K562 (cell line): ENCODE data around the gene FKBP2. TPM values are rescaled to one million over a fixed set of nuclear protein-coding genes. Genes with fewer than 3 reads are reported as not detected.

Experiments
- ATAC-seq: fragments of 200-7000 bp; cut with Tn5 transposase; 3 replicates; pipeline ENCODE4 v1.9.1; 2020; ENCODE audit warnings: moderate library complexity
- BruUV-seq: library from RNA; stranded (reverse); fragments of 400-500 nt; replicated peaks from 2 replicates; lab custom pipeline; 2021; lab: Mats Ljungman, UMichigan
- CTCF ChIA-PET: fragments of 300-600 bp; formaldehyde crosslinking; extraction: SDS; loops from one replicate; lab custom pipeline; 2021; ENCODE audit warnings: low intra/inter-chr PET ratio; lab: Yijun Ruan, JAX
- POLR2A ChIA-PET: fragments of 300-600, 350-650 bp; sonication (Branson Sonifier 250); formaldehyde crosslinking; extraction: SDS; loops from one replicate; lab custom pipeline; 2021; ENCODE audit warnings: antibody characterized with exemption, inconsistent platforms; lab: Yijun Ruan, JAX
- DNase-seq, 4 experiments: peaks; one replicate each; pipeline versions ENCODE4 v3.0.0 to v3.0.0-alpha.2; 2011 to 2018; ENCODE audit warnings: low spot score in 3 of 4, mixed read lengths in 3 of 4; ENCODE audit errors: extremely low read depth in 1 of 4
- FAIRE-seq: peaks from 2 replicates; lab custom pipeline; 2011; peaks lifted over from hg19 to GRCh38; lab: Jason Lieb, UNC
- H2AFZ ChIP-seq: 2 replicates; pipeline ENCODE4 v1.6.0; 2011; ENCODE audit warnings: low read depth, low read length, control low read depth, inconsistent platforms
- H3K27ac ChIP-seq: fragments of 200-600 bp; 3 replicates; pipeline ENCODE4 v1.8.0; 2011; ENCODE audit warnings: low read depth, mild to moderate bottlenecking, control low read depth, inconsistent platforms, low read length, moderate library complexity, mixed read lengths; ENCODE audit errors: extremely low read depth
- H3K27me3 ChIP-seq, 2 experiments: fragments of 300-600 bp in 1 of 2; 2 replicates in 1 of 2; 3 replicates in 1 of 2; pipeline versions ENCODE4 v1.6.0 to v1.8.0; 2011; ENCODE audit warnings: inconsistent platforms in 2 of 2, low read length in 2 of 2, mild to moderate bottlenecking in 1 of 2, mixed read lengths in 1 of 2, moderate library complexity in 1 of 2; ENCODE audit not compliant: control insufficient read depth in 2 of 2, insufficient read depth in 2 of 2
- H3K36me3 ChIP-seq: fragments of 300-600 bp; 3 replicates; pipeline ENCODE4 v1.8.0; 2011; ENCODE audit warnings: mild to moderate bottlenecking, low read length, inconsistent platforms; ENCODE audit not compliant: control insufficient read depth, insufficient read depth
- H3K4me1 ChIP-seq, 2 experiments: fragments of 200-600 bp in 1 of 2; replicated peaks in 1 of 2; 2 replicates in 1 of 2; 3 replicates in 1 of 2; pipeline versions ENCODE4 v1.5.1 to v1.8.0; 2011; ENCODE audit warnings: inconsistent platforms in 2 of 2, low read length in 2 of 2, mild to moderate bottlenecking in 1 of 2, mixed read lengths in 1 of 2, moderate library complexity in 1 of 2; ENCODE audit not compliant: control insufficient read depth in 2 of 2, insufficient read depth in 2 of 2
- H3K4me2 ChIP-seq: 2 replicates; pipeline ENCODE4 v1.6.1; 2011; ENCODE audit warnings: low read length, control low read depth, inconsistent platforms, mixed read lengths; ENCODE audit not compliant: insufficient read depth
- H3K4me3 ChIP-seq: fragments of 200-600 bp; sonication (generic), shearing (Covaris generic); 2 replicates; pipeline ENCODE4 v1.5.1; 2016; ENCODE audit warnings: control low read depth, inconsistent platforms
- H3K79me2 ChIP-seq: fragments of 200-600 bp; 3 replicates; pipeline ENCODE4 v1.8.0; 2011; ENCODE audit warnings: low read length, inconsistent platforms; ENCODE audit not compliant: control insufficient read depth, insufficient read depth
- H3K9ac ChIP-seq, 2 experiments: 2 replicates each; pipeline versions ENCODE4 v1.6.0 to v1.6.1; 2011; ENCODE audit warnings: low read depth in 2 of 2, low read length in 2 of 2, control low read depth in 1 of 2, inconsistent platforms in 1 of 2, mild to moderate bottlenecking in 1 of 2, mixed read lengths in 1 of 2; ENCODE audit not compliant: insufficient read depth in 1 of 2
- H3K9me1 ChIP-seq: one replicate; pipeline ENCODE4 v1.6.0; 2011; ENCODE audit warnings: inconsistent platforms, mild to moderate bottlenecking, low read length, moderate library complexity; ENCODE audit not compliant: control insufficient read depth, insufficient read depth
- H3K9me3 ChIP-seq: replicated peaks from 2 replicates; pipeline ENCODE4 v1.5.1; 2011; ENCODE audit warnings: low read depth, low read length, inconsistent platforms; ENCODE audit not compliant: control insufficient read depth, insufficient read depth
- H4K20me1 ChIP-seq: replicated peaks from 2 replicates; pipeline ENCODE4 v1.6.1; 2011; ENCODE audit warnings: low read length, inconsistent platforms, mixed read lengths; ENCODE audit not compliant: control insufficient read depth, insufficient read depth
- BHLHE40 ChIP-seq: IDR thresholded peaks from 2 replicates; pipeline ENCODE4 v1.6.1; 2011; ENCODE audit warnings: low read length, improper control_type of control experiment
- IRF2 ChIP-seq: sonication (generic); formaldehyde crosslinking; IDR thresholded peaks from 2 replicates; pipeline ENCODE4 v1.8.1; 2022; ENCODE audit warnings: mild to moderate bottlenecking, missing genetic modification reagents
- MEIS2 ChIP-seq: fragments of 450-650 bp; IDR thresholded peaks from 2 replicates; pipeline ENCODE4 v1.6.1; 2014; ENCODE audit warnings: mild to moderate bottlenecking; ENCODE audit not compliant: partially characterized antibody
- NBN ChIP-seq: fragments of 450-650 bp; IDR thresholded peaks from 2 replicates; pipeline ENCODE4 v1.6.1; 2016; ENCODE audit warnings: low read depth, mild to moderate bottlenecking
- SAFB ChIP-seq: fragments of 200-400 bp; formaldehyde crosslinking; IDR thresholded peaks from 2 replicates; pipeline ENCODE4 v1.6.1; 2017; ENCODE audit warnings: low read depth, low read length, borderline replicate concordance
- WGBS: fragments of 100-300 bp; shearing (Covaris generic); methylation state at CpG from one replicate; pipeline ENCODE4 v1.1.6; 2016; ENCODE audit warnings: low coverage, mixed read lengths; ENCODE audit not compliant: insufficient coverage; ENCODE audit errors: missing lambda C conversion rate; 5-methylcytosine and 5-hydroxymethylcytosine counted together
- in situ Hi-C: fragments of 300-500 bp; cut with MboI; formaldehyde crosslinking; loops from 4 replicates; pipeline ENCODE4 v1.15.0; 2018; ENCODE audit warnings: inconsistent platforms, mixed read lengths
- intact Hi-C: fragments of 100-400 bp; cut with micrococcal nuclease; formaldehyde crosslinking; loops from 2 replicates; pipeline ENCODE4 v1.14.2; 2022
- polyA plus RNA-seq, 8 experiments: library from polyadenylated mRNA; depleted of rRNA in 4 of 8; stranded (reverse) in 5 of 8; unstranded in 3 of 8; fragments of >200 nt; fragmentation: Nextera tagmentation in 2 of 8; fragmentation: Illumina TruSeq in 1 of 8; extraction: Ambion mirVana in 2 of 8; extraction: Trizol in 1 of 8; gene quantifications; 2 replicates each; pipeline versions ENCODE4 v1.2.1 to v1.2.3, GENCODE V29; 2011 to 2014; ENCODE audit warnings: inconsistent platforms in 1 of 8, missing spikeins in 1 of 8
- total RNA-seq, 7 experiments: library from RNA; depleted of rRNA in 6 of 7; stranded (reverse); fragments of >200 nt in 6 of 7; fragmentation: Illumina TruSeq in 2 of 7; extraction: Trizol in 2 of 7; gene quantifications; 2 replicates each; pipeline versions ENCODE4 v1.2.1 to v1.2.3, GENCODE V29; 2011 to 2021; ENCODE audit warnings: low replicate concordance in 1 of 7
- TF ChIP-seq, protein P1 (sequence below), 2 experiments: IDR thresholded peaks in 1 of 2; conservative IDR thresholded peaks in 1 of 2; 2 replicates each; pipeline ENCODE4 v1.6.1; 2016; ENCODE audit warnings: low read depth in 2 of 2, mild to moderate bottlenecking in 1 of 2, missing compliant biosample characterization in 1 of 2, missing genetic modification characterization in 1 of 2, moderate library complexity in 1 of 2
- TF ChIP-seq, protein P2 (sequence below): sonication (generic); formaldehyde crosslinking; IDR thresholded peaks from 2 replicates; pipeline ENCODE4 v1.4.0; 2020; ENCODE audit warnings: mild to moderate bottlenecking, missing genetic modification reagents
- TF ChIP-seq, protein P3 (sequence below): fragments of 200-800 bp; sonication (Bioruptor generic); IDR thresholded peaks from 2 replicates; pipeline ENCODE4 v1.6.1; 2017; ENCODE audit warnings: missing genetic modification characterization, missing compliant biosample characterization
- TF ChIP-seq, protein P4 (sequence below): fragments of 450-650 bp; IDR thresholded peaks from 2 replicates; pipeline ENCODE4 v1.6.1; 2016

The FKBP2 gene
- total and polyA plus RNA-seq, 9 of the 15 experiments (the other 6 are each of a cell fraction or from before 2014, with no cell fraction given) = 3.5 to 151 (median 58.1) TPM

DNA sequence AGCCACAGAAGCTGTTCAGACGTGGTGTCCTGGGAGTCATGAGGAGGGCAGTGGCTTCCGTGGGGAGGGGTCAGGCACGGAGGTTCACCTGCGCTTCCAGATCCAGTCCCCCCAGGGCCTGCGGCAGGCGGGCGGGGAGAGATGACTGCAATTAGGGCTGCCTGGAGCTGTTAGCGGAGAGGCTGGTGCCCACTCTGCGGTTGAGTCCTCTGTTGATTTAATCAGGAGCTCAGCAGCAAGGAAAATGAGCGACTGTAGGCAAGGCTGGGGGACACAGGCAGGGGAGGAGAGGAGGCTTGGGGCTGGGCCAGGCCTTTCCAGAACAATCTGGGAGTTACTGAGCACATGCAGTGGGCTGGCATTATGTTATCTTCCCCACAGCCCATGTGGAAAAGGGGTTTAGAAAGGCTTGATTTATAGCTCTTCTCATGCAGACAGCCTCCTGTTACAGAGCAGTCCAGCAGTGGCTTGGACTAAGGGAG is 23.5 kb downstream of the FKBP2 start:
- no peak overlapping the region for H3K4me2 ChIP-seq
- H2AFZ ChIP-seq = no peak overlapping the region
- H3K27me3 ChIP-seq = no peaks in the 10 kb centered on the region
- ChIA-PET CTCF (no interaction called here), POLR2A (interaction anchor here (0.6 to 2.4 kb wide), 7 partner anchors 9 to 60 kb away, joined by 3 to 7 read pairs (median 4); partner anchors contain the start of genes PLCB3 and PPP1R14B)
- H3K36me3 ChIP-seq = peaks cover 81% of the 10 kb centered on the region
- peak in 1 of 4 experiments; percentile 27 for DNase-seq
- peaks cover 3% of the 10 kb centered on the region for H3K9me1 ChIP-seq
- H3K9ac ChIP-seq = peak overlapping the region in 1 of 2 experiments; percentile 18; a peak in 2 of 4 replicates
- ATAC-seq = no peak
- H3K4me1 ChIP-seq = peaks cover 15 to 52% of the 10 kb centered on the region in 2 experiments
- no peak overlapping the region for H3K4me3 ChIP-seq
- no TSS peak for BruUV-seq
- in situ Hi-C loops (no loop called here), intact Hi-C loops (no loop called here)
- peaks cover 14% of the 10 kb centered on the region; the same call in 2 of the 3 replicates for H3K79me2 ChIP-seq
- H3K9me3 ChIP-seq = no peaks in the 10 kb centered on the region
- FAIRE-seq = no peak
- 69% methylated on average over 10 of the region's 10 CpGs for WGBS
- TF ChIP-seq BHLHE40 = peak; percentile 51; the same call in 1 of the 2 replicates
- peak; percentile 83 for TF ChIP-seq MEIS2
- TF ChIP-seq NBN = no peak
- TF ChIP-seq, protein P1, sequence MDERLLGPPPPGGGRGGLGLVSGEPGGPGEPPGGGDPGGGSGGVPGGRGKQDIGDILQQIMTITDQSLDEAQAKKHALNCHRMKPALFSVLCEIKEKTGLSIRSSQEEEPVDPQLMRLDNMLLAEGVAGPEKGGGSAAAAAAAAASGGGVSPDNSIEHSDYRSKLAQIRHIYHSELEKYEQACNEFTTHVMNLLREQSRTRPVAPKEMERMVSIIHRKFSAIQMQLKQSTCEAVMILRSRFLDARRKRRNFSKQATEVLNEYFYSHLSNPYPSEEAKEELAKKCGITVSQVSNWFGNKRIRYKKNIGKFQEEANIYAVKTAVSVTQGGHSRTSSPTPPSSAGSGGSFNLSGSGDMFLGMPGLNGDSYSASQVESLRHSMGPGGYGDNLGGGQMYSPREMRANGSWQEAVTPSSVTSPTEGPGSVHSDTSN (CRISPR knock-in tag; IDR thresholded peaks at IDR 0.05; ENCODE audit: low read depth) = no peak
- TF ChIP-seq, protein P1 (tag; conservative IDR thresholded peaks at IDR 0.05; ENCODE audit: low read depth) = peak; percentile 89
- TF ChIP-seq SAFB = no peak
- TF ChIP-seq IRF2 = no peak
- TF ChIP-seq, protein P2, sequence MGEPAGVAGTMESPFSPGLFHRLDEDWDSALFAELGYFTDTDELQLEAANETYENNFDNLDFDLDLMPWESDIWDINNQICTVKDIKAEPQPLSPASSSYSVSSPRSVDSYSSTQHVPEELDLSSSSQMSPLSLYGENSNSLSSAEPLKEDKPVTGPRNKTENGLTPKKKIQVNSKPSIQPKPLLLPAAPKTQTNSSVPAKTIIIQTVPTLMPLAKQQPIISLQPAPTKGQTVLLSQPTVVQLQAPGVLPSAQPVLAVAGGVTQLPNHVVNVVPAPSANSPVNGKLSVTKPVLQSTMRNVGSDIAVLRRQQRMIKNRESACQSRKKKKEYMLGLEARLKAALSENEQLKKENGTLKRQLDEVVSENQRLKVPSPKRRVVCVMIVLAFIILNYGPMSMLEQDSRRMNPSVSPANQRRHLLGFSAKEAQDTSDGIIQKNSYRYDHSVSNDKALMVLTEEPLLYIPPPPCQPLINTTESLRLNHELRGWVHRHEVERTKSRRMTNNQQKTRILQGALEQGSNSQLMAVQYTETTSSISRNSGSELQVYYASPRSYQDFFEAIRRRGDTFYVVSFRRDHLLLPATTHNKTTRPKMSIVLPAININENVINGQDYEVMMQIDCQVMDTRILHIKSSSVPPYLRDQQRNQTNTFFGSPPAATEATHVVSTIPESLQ (CRISPR knock-in tag) = no peak
- TF ChIP-seq, protein P3, sequence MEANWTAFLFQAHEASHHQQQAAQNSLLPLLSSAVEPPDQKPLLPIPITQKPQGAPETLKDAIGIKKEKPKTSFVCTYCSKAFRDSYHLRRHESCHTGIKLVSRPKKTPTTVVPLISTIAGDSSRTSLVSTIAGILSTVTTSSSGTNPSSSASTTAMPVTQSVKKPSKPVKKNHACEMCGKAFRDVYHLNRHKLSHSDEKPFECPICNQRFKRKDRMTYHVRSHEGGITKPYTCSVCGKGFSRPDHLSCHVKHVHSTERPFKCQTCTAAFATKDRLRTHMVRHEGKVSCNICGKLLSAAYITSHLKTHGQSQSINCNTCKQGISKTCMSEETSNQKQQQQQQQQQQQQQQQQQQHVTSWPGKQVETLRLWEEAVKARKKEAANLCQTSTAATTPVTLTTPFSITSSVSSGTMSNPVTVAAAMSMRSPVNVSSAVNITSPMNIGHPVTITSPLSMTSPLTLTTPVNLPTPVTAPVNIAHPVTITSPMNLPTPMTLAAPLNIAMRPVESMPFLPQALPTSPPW = 0 out of 2 replicates have a peak, but pooled peaks have one; percentile 30
- TF ChIP-seq, protein P4, sequence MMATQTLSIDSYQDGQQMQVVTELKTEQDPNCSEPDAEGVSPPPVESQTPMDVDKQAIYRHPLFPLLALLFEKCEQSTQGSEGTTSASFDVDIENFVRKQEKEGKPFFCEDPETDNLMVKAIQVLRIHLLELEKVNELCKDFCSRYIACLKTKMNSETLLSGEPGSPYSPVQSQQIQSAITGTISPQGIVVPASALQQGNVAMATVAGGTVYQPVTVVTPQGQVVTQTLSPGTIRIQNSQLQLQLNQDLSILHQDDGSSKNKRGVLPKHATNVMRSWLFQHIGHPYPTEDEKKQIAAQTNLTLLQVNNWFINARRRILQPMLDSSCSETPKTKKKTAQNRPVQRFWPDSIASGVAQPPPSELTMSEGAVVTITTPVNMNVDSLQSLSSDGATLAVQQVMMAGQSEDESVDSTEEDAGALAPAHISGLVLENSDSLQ = peak; percentile 72
- H4K20me1 ChIP-seq = 0 out of 2 replicates have a peak, but pooled peaks cover 4% of the 10 kb centered on the region
- H3K27ac ChIP-seq = no peak overlapping the region
